Spleen (tissue), 11 donors: ENCODE measurements around the gene NMNAT1. TPM values are rescaled to one million over a fixed set of nuclear protein-coding genes. Genes with fewer than 3 reads are reported as not detected.
"Not testable (repeated sequence)": the region's sequence is repeated elsewhere in the genome, so short reads cannot be mapped to it uniquely, and the experiment has no call there.

ENCODE experiments used
- DNase-seq: peaks from one replicate; pipeline ENCODE4 v3.0.0-alpha.2; 2020
- H3K27ac ChIP-seq, 8 donors: fragments of 200-600 bp; sonication (generic) in 7 of 8; 1 replicate in 4 of 8; 2 replicates in 4 of 8; pipeline versions ENCODE4 v1.5.0 to v1.8.0; 2016 to 2021; ENCODE audit warnings: inconsistent platforms in 4 of 8, mild to moderate bottlenecking in 4 of 8, moderate library complexity in 1 of 8
- H3K27me3 ChIP-seq, 7 donors: fragments of 200-600 bp; sonication (generic) in 6 of 7; replicated peaks in 1 of 7; 1 replicate in 4 of 7; 2 replicates in 3 of 7; pipeline versions ENCODE4 v1.5.0 to v1.8.0; 2016 to 2021; ENCODE audit warnings: inconsistent platforms in 3 of 7, mild to moderate bottlenecking in 1 of 7
- H3K36me3 ChIP-seq, 6 donors: fragments of 200-600 bp; sonication (generic) in 5 of 6; 1 replicate in 4 of 6; 2 replicates in 2 of 6; pipeline versions ENCODE4 v1.5.0 to v1.8.0; 2016 to 2021; ENCODE audit warnings: inconsistent platforms in 2 of 6
- H3K4me1 ChIP-seq, 6 donors: fragments of 200-600 bp; sonication (generic) in 5 of 6; 1 replicate in 3 of 6; 2 replicates in 3 of 6; pipeline versions ENCODE4 v1.5.0 to v1.8.0; 2016 to 2021; ENCODE audit warnings: inconsistent platforms in 3 of 6
- H3K4me3 ChIP-seq, 8 donors: fragments of 200-600 bp; sonication (generic) in 7 of 8; 1 replicate in 4 of 8; 2 replicates in 4 of 8; pipeline versions ENCODE4 v1.5.0 to v1.8.0; 2016 to 2021; ENCODE audit warnings: inconsistent platforms in 4 of 8, mild to moderate bottlenecking in 4 of 8, moderate library complexity in 2 of 8
- H3K9me3 ChIP-seq, 8 donors: fragments of 200-600 bp; sonication (generic) in 7 of 8; 1 replicate in 4 of 8; 2 replicates in 4 of 8; pipeline versions ENCODE4 v1.5.0 to v1.8.0; 2016 to 2021; ENCODE audit warnings: inconsistent platforms in 4 of 8
- POLR2A ChIP-seq, 3 donors: fragments of 450-650 bp; IDR thresholded peaks; one replicate each; pipeline ENCODE4 v1.5.1; 2017; ENCODE audit warnings: antibody characterized with exemption in 3 of 3, mild to moderate bottlenecking in 1 of 3
- POLR2AphosphoS5 ChIP-seq, 3 donors: sonication (generic); formaldehyde crosslinking; IDR thresholded peaks; one replicate each; pipeline ENCODE4 v1.5.1; 2017; ENCODE audit warnings: antibody characterized with exemption in 3 of 3
- WGBS, 5 donors: extraction: QIAGEN DNeasy Blood & Tissue Kit in 3 of 5; methylation state at CpG; one replicate each; pipeline versions ENCODE4 v1.1.5 to v1.1.7; 2013 to 2018; 5-methylcytosine and 5-hydroxymethylcytosine counted together
- intact Hi-C: fragments of 100-400 bp; cut with DNase I; formaldehyde crosslinking; loops from one replicate; pipeline ENCODE4 v1.15.0; 2023; ENCODE audit warnings: low total_unique reads
- polyA plus RNA-seq, 3 donors: library from polyadenylated mRNA; stranded (reverse); fragments of 200-250 nt; gene quantifications; one replicate each; pipeline ENCODE4 v1.2.1, GENCODE V29; 2013
- total RNA-seq, 7 donors: library from RNA; depleted of rRNA in 3 of 7; stranded (reverse); fragments of >200 nt in 3 of 7; fragmentation: NEBNext Ultra II Directional in 4 of 7; extraction: Animal tissue kit (Norgen Biotek cat#: 25700) in 4 of 7; gene quantifications; one replicate each; pipeline versions ENCODE4 v1.1.0 to v1.2.1, GENCODE V29; 2016 to 2021
- TF ChIP-seq, protein P1 (sequence below), 11 experiments: fragments of 200-600 bp in 7 of 11; fragments of 450-650 bp in 4 of 11; sonication (generic) in 4 of 11; IDR thresholded peaks in 8 of 11; conservative IDR thresholded peaks in 3 of 11; 1 replicate in 7 of 11; 2 replicates in 4 of 11; pipeline versions ENCODE4 v1.4.0 to v1.8.0; 2016 to 2021; ENCODE audit warnings: antibody characterized with exemption in 11 of 11, inconsistent platforms in 4 of 11, mild to moderate bottlenecking in 1 of 11
- donor health status: healthy with polysubstance abuse.
- donor health status: DM: no; HTN: no; CAD: no; lungs with moderate emphysema.
- donor health status: DM: no; HTN: no; CAD: no.
- donor health status: Bipolar disorder and iron deficiency.
- donor health status: healthy.
- donor health status: DM: no; HTN: no; CAD: no.
- donor health status: DM: yes; HTN: yes; CAD: no.

NMNAT1 gene
- total and polyA plus RNA-seq, 10 donors: 2.8 to 13.0 (median 8.1) TPM

DNA sequence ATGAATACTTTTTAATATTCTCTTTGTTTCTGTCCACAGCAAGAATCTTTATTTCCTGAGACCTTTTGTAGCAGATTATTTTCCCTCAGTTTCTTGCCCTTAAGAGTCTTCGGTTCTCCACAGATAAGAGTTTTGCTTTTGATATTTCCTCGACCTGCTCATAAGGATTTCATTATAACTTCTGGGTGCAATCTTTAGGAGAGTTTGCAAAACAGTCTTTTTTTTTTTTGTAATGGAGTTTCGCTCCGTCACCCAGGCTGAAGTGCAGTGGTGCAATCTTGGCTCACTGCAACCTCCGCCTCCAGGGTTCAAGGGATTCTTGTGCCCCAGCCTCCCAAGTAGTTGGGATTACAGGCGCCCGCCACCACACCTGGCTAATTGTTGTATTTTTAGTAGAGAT lies 79.4 kb downstream of the NMNAT1 start:
- peaks cover 0 to 24% (median 5%) of the 10 kb centered on the region in 6 donors for H3K4me1 ChIP-seq
- WGBS, 5 donors: 66 to 87% (median 79%) methylated on average over 7 of the region's 7 CpGs
- no peaks in the 10 kb centered on the region for H3K36me3 ChIP-seq
- intact Hi-C loops: no loop called here
- no peak for TF ChIP-seq POLR2AphosphoS5 (IDR thresholded peaks at IDR 0.05)
- TF ChIP-seq, protein P1, sequence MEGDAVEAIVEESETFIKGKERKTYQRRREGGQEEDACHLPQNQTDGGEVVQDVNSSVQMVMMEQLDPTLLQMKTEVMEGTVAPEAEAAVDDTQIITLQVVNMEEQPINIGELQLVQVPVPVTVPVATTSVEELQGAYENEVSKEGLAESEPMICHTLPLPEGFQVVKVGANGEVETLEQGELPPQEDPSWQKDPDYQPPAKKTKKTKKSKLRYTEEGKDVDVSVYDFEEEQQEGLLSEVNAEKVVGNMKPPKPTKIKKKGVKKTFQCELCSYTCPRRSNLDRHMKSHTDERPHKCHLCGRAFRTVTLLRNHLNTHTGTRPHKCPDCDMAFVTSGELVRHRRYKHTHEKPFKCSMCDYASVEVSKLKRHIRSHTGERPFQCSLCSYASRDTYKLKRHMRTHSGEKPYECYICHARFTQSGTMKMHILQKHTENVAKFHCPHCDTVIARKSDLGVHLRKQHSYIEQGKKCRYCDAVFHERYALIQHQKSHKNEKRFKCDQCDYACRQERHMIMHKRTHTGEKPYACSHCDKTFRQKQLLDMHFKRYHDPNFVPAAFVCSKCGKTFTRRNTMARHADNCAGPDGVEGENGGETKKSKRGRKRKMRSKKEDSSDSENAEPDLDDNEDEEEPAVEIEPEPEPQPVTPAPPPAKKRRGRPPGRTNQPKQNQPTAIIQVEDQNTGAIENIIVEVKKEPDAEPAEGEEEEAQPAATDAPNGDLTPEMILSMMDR (IDR thresholded peaks at IDR 0.05 in 8 of 11, conservative IDR thresholded peaks at IDR 0.05 in 3 of 11): no peak
- TF ChIP-seq POLR2A (IDR thresholded peaks at IDR 0.05): no peak
- no peak for DNase-seq
- H3K27ac ChIP-seq: peak overlapping the region in 5 of 8 donors; percentile 38 to 70 (median 52)
- H3K9me3 ChIP-seq: peaks cover 0 to 6% (median 0%) of the 10 kb centered on the region in 8 donors
- no peaks in the 10 kb centered on the region for H3K27me3 ChIP-seq
- H3K4me3 ChIP-seq: no peak overlapping the region

DNA sequence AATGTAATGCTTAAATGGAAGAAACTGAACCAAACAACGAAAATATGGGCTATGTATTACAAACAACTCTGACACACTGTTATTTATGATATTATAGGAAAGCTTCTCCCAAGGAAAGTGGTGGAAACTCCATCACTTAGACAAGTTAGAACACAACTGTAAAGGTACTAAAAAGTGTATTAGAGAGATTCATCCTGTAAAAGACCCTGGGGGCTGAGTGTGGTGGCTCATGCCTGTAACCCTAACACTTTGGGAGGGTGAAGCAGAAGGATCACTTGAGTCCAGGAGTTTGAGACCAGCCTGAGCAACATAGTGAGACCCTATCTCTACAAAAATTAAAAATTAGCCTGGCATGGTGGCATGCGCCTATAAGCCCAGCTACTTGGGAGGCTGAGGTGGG lies 82.1 kb downstream of the NMNAT1 start:
- peaks cover 0 to 6% (median 0%) of the 10 kb centered on the region in 8 donors for H3K9me3 ChIP-seq
- intact Hi-C loops: no loop called here
- H3K4me1 ChIP-seq: peaks cover 0 to 34% (median 5%) of the 10 kb centered on the region in 6 donors
- no peaks in the 10 kb centered on the region for H3K36me3 ChIP-seq
- H3K27me3 ChIP-seq: no peaks in the 10 kb centered on the region
- TF ChIP-seq POLR2AphosphoS5 (IDR thresholded peaks at IDR 0.05) (no peak), POLR2A (IDR thresholded peaks at IDR 0.05) (no peak)
- TF ChIP-seq, protein P1 (IDR thresholded peaks at IDR 0.05 in 8 of 11, conservative IDR thresholded peaks at IDR 0.05 in 3 of 11): no peak
- H3K27ac ChIP-seq: no peak overlapping the region
- DNase-seq: no peak
- WGBS, 5 donors: 73 to 93% (median 77%) methylated on average over 2 of the region's 2 CpGs
- H3K4me3 ChIP-seq: no peak overlapping the region

DNA sequence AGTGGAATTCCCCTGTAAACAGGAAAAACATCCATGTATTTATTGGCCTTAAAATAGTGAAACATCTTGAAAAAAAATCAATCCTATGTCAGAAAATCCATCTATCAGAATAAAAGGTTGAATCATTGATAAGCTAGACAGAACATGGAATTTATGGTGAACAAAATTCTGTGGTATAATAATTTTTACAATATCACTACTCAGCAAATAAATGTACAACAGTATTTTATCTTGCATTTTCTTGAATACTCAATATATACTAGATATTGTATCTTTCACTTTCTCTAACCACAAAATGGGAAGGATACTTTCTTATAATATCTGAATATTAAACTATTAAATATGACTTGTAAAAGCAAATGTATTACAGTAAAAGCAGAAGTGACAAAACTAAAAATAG lies 83.8 kb downstream of the NMNAT1 start:
- Histone ChIP-seq H3K4me1 (peaks cover under 1 to 38% (median 9%) of the 10 kb centered on the region in 6 donors), H3K4me3 (no peak overlapping the region), H3K27me3 (no peaks in the 10 kb centered on the region), H3K9me3 (peaks cover 0 to 6% (median 0%) of the 10 kb centered on the region in 8 donors), H3K36me3 (no peaks in the 10 kb centered on the region), H3K27ac (no peak overlapping the region)
- DNase-seq: no peak
- no peak for TF ChIP-seq POLR2AphosphoS5 (IDR thresholded peaks at IDR 0.05)
- TF ChIP-seq, protein P1 (IDR thresholded peaks at IDR 0.05 in 8 of 11, conservative IDR thresholded peaks at IDR 0.05 in 3 of 11): no peak
- TF ChIP-seq POLR2A (IDR thresholded peaks at IDR 0.05): no peak
- intact Hi-C loops: no loop called here

DNA sequence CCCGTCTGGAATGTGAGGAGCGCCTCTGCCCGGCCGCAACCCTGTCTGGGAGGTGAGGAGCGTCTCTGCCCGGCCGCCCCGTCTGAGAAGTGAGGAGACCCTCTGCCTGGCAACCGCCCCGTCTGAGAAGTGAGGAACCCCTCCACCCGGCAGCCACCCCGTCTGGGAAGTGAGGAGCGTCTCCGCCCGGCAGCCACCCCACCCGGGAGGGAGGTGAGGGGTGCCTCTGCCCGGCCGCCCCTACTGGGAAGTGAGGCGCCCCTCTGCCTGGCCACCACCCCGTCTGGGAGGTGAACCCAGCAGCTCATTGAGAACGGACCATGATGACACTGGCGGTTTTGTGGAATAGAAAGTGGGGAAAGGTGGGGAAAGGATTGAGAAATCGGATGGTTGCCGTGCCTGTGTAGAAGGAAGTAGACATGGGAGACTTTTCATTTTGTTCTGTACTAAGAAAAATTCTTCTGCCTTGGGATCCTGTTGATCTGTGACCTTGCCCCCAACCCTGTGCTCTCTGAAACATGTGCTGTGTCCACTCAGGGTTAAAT lies 85.8 kb downstream of the NMNAT1 start:
- peak; percentile 76 for DNase-seq
- H3K9me3 ChIP-seq, H3K27me3 ChIP-seq, intact Hi-C loops, H3K36me3 ChIP-seq: not testable (repeated sequence)
- Histone ChIP-seq H3K4me1 (peaks cover 6 to 41% (median 16%) of the 10 kb centered on the region in 6 donors), H3K27ac (peak overlapping the region in 5 of 8 donors; percentile 38 to 86 (median 74)), H3K4me3 (peak overlapping the region in 1 of 8 donors; percentile 27)
- WGBS, 5 donors: 61 to 77% (median 64%) methylated on average over 11 to 24 of the region's 24 CpGs
